NCI-H2081 (cell line): ENCODE measurements around the gene PRKCB.

Experiments used
- DNase-seq, 2 experiments: peaks; one replicate each; lab custom pipeline; 2025; lab: John Stamatoyannopoulos, UW

PRKCB gene

GRCh38 chr16:23836404-23837311 lies 875 bp downstream of the PRKCB start:
- no peak for DNase-seq

GRCh38 chr16:23837553-23838308 lies 1.9 kb downstream of the PRKCB start:
- DNase-seq: no peak

GRCh38 chr16:23838485-23839142 lies 2.8 kb downstream of the PRKCB start:
- DNase-seq: no peak

- no peak for DNase-seq
Observed at GRCh38 chr16:23840310-23840709, 4.5 kb downstream of the PRKCB start.

GRCh38 chr16:23842137-23842600 lies 6.4 kb downstream of the PRKCB start:
- no peak for DNase-seq

- no peak for DNase-seq
Observed at GRCh38 chr16:23843143-23843542, 7.4 kb downstream of the PRKCB start.

- DNase-seq: no peak
Observed at GRCh38 chr16:23847251-23847650, 11.5 kb downstream of the PRKCB start.

- DNase-seq: no peak
Observed at GRCh38 chr16:23847948-23848347, 12.2 kb downstream of the PRKCB start.

- DNase-seq: no peak
Observed at GRCh38 chr16:23848958-23849357, 13.2 kb downstream of the PRKCB start.

- DNase-seq: no peak
Observed at GRCh38 chr16:23852794-23853562, 17.2 kb downstream of the PRKCB start.

- no peak for DNase-seq
Observed at GRCh38 chr16:23855010-23855409, 19.2 kb downstream of the PRKCB start.

GRCh38 chr16:23856251-23856709 lies 20.5 kb downstream of the PRKCB start:
- DNase-seq: no peak

- DNase-seq: no peak
Observed at GRCh38 chr16:23857256-23857880, 21.6 kb downstream of the PRKCB start.

GRCh38 chr16:23857881-23858269 lies 22.1 kb downstream of the PRKCB start:
- no peak for DNase-seq

GRCh38 chr16:23858542-23858941 lies 22.8 kb downstream of the PRKCB start:
- DNase-seq: no peak

- no peak for DNase-seq
Observed at GRCh38 chr16:23859713-23860269, 24.0 kb downstream of the PRKCB start.

GRCh38 chr16:23861874-23862273 lies 26.1 kb downstream of the PRKCB start:
- no peak for DNase-seq

GRCh38 chr16:23862556-23862955 lies 26.8 kb downstream of the PRKCB start:
- DNase-seq: no peak

- no peak for DNase-seq
Observed at GRCh38 chr16:23863511-23864422, 28.0 kb downstream of the PRKCB start.

- no peak for DNase-seq
Observed at GRCh38 chr16:23865853-23866252, 30.1 kb downstream of the PRKCB start.
